Cardiac fibroblast (primary cell): ENCODE data around the gene FAM110D.
A peak's percentile ranks its signal among the peaks of the same experiment; 100 is the strongest.

Source experiments
- DNase-seq, 2 donors: peaks; one replicate each; pipeline versions ENCODE4 v3.0.0 to v3.0.0-alpha.2; 2010; ENCODE audit warnings: low read depth in 2 of 2
- H3K4me3 ChIP-seq, 2 donors: replicated peaks in 1 of 2; 1 replicate in 1 of 2; 2 replicates in 1 of 2; pipeline ENCODE4 v1.5.1; 2011; ENCODE audit warnings: low read depth in 2 of 2, low read length in 2 of 2, mild to moderate bottlenecking in 2 of 2, moderate library complexity in 1 of 2
- TF ChIP-seq, protein P1 (sequence below): IDR thresholded peaks from one replicate; pipeline ENCODE4 v1.5.1; 2011; ENCODE audit warnings: low read depth, mild to moderate bottlenecking, low read length, inconsistent platforms

Gene FAM110D

GRCh38 chr1:26189751-26190275, 30.9 kb downstream of the FAM110D start:
- DNase-seq, result no peak
- TF ChIP-seq, protein P1, sequence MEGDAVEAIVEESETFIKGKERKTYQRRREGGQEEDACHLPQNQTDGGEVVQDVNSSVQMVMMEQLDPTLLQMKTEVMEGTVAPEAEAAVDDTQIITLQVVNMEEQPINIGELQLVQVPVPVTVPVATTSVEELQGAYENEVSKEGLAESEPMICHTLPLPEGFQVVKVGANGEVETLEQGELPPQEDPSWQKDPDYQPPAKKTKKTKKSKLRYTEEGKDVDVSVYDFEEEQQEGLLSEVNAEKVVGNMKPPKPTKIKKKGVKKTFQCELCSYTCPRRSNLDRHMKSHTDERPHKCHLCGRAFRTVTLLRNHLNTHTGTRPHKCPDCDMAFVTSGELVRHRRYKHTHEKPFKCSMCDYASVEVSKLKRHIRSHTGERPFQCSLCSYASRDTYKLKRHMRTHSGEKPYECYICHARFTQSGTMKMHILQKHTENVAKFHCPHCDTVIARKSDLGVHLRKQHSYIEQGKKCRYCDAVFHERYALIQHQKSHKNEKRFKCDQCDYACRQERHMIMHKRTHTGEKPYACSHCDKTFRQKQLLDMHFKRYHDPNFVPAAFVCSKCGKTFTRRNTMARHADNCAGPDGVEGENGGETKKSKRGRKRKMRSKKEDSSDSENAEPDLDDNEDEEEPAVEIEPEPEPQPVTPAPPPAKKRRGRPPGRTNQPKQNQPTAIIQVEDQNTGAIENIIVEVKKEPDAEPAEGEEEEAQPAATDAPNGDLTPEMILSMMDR, result no peak
- no peak overlapping the region for H3K4me3 ChIP-seq

GRCh38 chr1:26190373-26190987, 31.6 kb downstream of the FAM110D start, which contains the start of gene CATSPER4:
Gene CATSPER4 (plus strand): TSS chr1:26190602. CDS start chr1:26190628, 26 bp downstream.
- TF ChIP-seq, protein P1, result no peak
- no peak within 1 kb of the TSS for H3K4me3 ChIP-seq
- peak; percentile 17 to 20 for DNase-seq

DNA sequence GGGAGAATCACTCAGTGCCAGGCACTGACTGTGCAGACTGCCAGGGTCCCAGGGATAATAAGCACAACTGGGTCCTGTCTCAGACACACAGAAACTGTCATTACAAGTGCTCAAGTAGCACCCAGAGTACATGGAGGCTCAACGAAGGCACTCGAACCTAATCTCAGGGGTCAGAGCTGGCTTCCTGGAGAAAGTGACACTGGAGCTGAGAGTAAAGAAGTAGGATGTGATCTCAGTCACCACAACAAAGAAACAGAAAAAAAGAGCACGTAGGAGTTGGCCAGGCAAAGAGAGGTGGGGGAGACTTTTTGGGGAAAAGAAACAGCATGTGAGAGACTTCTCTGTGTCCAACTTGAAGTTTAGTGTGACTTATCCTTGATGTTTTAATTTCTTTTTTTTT, 32.9 kb downstream of the FAM110D start:
- H3K4me3 ChIP-seq, result no peak overlapping the region
- TF ChIP-seq, protein P1, result no peak
- DNase-seq, result no peak

DNA sequence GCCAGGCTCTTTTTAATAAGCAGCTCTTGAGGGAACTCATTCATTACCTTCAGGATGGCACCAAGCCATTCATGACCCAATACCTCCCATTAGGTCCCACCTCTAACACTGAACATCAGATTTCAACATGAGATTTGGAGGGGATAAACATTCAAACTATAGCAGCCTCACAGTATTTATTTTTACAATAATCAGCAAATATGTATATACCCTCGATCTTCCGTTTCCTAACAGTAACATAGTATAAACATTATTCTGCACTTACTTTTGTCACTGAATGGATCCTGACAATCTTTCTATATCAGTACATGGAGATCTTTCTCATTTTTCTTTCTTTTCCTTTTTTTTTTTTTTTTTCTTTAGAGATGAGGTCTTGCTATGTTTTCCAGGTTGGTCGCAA, 36.9 kb downstream of the FAM110D start:
- TF ChIP-seq, protein P1, result no peak
- DNase-seq, result no peak
- no peak overlapping the region for H3K4me3 ChIP-seq

DNA sequence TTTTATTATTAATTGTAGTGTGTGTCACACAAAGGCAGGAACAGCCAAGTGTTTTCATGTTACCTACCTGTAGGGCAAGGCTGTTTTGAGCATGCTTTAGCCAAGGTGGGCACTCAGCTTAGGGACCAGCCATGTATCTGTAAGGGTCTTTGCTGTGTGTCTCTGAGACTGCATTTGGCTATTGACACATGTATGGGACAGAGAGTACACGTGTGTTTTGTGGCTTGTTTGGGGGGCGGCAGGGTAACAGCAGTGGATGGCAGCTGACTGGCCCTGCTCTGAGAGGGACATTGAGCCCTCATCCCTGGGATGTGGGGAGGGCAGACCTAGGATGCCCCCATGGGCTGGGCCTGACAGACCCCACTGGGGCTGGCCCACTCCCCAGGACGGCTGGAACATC, 38.4 kb downstream of the FAM110D start:
- H3K4me3 ChIP-seq, result no peak overlapping the region
- TF ChIP-seq, protein P1, result no peak
- DNase-seq, result no peak

- H3K4me3 ChIP-seq, result no peak overlapping the region
- TF ChIP-seq, protein P1, result no peak
- DNase-seq, result no peak
These were observed 38.9 kb downstream of the FAM110D start for GRCh38 chr1:26197813-26198212.
